ENCODE data around the gene KIAA0040.

The KIAA0040 gene

GRCh38 chr1:175221557-175222175 lies 29.1 kb upstream of the KIAA0040 start:
- Histone ChIP-seq H3K4me1 (ENCODE audit: insufficient read depth, low read length, poor library complexity, severe bottlenecking) (peaks cover 35% of the 10 kb centered on the region), H3K36me3 (ENCODE audit: insufficient read depth, low read length) (no peaks in the 10 kb centered on the region), H3F3A (ENCODE audit: low read depth) (no peaks in the 10 kb centered on the region), H4K20me1 (ENCODE audit: insufficient read depth, low read length, poor library complexity, severe bottlenecking) (no peaks in the 10 kb centered on the region), H3K9me2 (replicated peaks; ENCODE audit: low read depth, low read length) (no peaks in the 10 kb centered on the region), H3K9me3 (ENCODE audit: insufficient read depth, low read depth, low read length) (no peaks in the 10 kb centered on the region), H3K27me3 (ENCODE audit: insufficient read depth, low read length, poor library complexity, severe bottlenecking) (no peaks in the 10 kb centered on the region), H3K4me2 (ENCODE audit: low read depth, low read length, poor library complexity, severe bottlenecking) (no peak overlapping the region), H3K79me2 (ENCODE audit: insufficient read depth, low read length) (no peaks in the 10 kb centered on the region), H2AFZ (ENCODE audit: low read length) (no peak overlapping the region), H3K4me3 (ENCODE audit: low read length, poor library complexity, severe bottlenecking) (no peak overlapping the region), H3K9ac (ENCODE audit: low read depth, low read length, poor library complexity, severe bottlenecking) (no peak overlapping the region)
- TF ChIP-seq CTCF (conservative IDR thresholded peaks at IDR 0.05; ENCODE audit: low read length) (no peak), EZH2phosphoT487 (IDR thresholded peaks at IDR 0.05; ENCODE audit: borderline replicate concordance) (no peak)

- Histone ChIP-seq H4K20me1 (ENCODE audit: insufficient read depth, low read length, poor library complexity, severe bottlenecking) (no peaks in the 10 kb centered on the region), H3K79me2 (ENCODE audit: insufficient read depth, low read length) (no peaks in the 10 kb centered on the region), H3K9me3 (ENCODE audit: insufficient read depth, low read depth, low read length) (no peaks in the 10 kb centered on the region), H2AFZ (ENCODE audit: low read length) (0 out of 2 replicates have a peak overlapping the region, but pooled peaks have one; percentile 21), H3K9me2 (replicated peaks; ENCODE audit: low read depth, low read length) (no peaks in the 10 kb centered on the region), H3K4me1 (ENCODE audit: insufficient read depth, low read length, poor library complexity, severe bottlenecking) (peaks cover 41% of the 10 kb centered on the region), H3K9ac (ENCODE audit: low read depth, low read length, poor library complexity, severe bottlenecking) (no peak overlapping the region), H3K4me3 (ENCODE audit: low read length, poor library complexity, severe bottlenecking) (no peak overlapping the region), H3K36me3 (ENCODE audit: insufficient read depth, low read length) (no peaks in the 10 kb centered on the region), H3F3A (ENCODE audit: low read depth) (no peaks in the 10 kb centered on the region), H3K4me2 (ENCODE audit: low read depth, low read length, poor library complexity, severe bottlenecking) (no peak overlapping the region), H3K27me3 (ENCODE audit: insufficient read depth, low read length, poor library complexity, severe bottlenecking) (no peaks in the 10 kb centered on the region)
- TF ChIP-seq EZH2phosphoT487 (IDR thresholded peaks at IDR 0.05; ENCODE audit: borderline replicate concordance), result no peak
- TF ChIP-seq CTCF (conservative IDR thresholded peaks at IDR 0.05; ENCODE audit: low read length), result no peak
Observed at GRCh38 chr1:175220853-175221556, 28.4 kb upstream of the KIAA0040 start.

GRCh38 chr1:175219774-175220173 lies 27.2 kb upstream of the KIAA0040 start:
- Histone ChIP-seq H3K9me3 (ENCODE audit: insufficient read depth, low read depth, low read length) (no peaks in the 10 kb centered on the region), H2AFZ (ENCODE audit: low read length) (no peak overlapping the region)

More at GRCh38 chr1:175219774-175220173, 27.2 kb upstream of the KIAA0040 start:
- TF ChIP-seq EZH2phosphoT487 (IDR thresholded peaks at IDR 0.05; ENCODE audit: borderline replicate concordance), result no peak
- Histone ChIP-seq H3K27me3 (ENCODE audit: insufficient read depth, low read length, poor library complexity, severe bottlenecking) (no peaks in the 10 kb centered on the region), H3K4me2 (ENCODE audit: low read depth, low read length, poor library complexity, severe bottlenecking) (peak overlapping the region; percentile 28), H3K9me2 (replicated peaks; ENCODE audit: low read depth, low read length) (no peaks in the 10 kb centered on the region), H3K9ac (ENCODE audit: low read depth, low read length, poor library complexity, severe bottlenecking) (no peak overlapping the region), H3F3A (ENCODE audit: low read depth) (no peaks in the 10 kb centered on the region), H3K79me2 (ENCODE audit: insufficient read depth, low read length) (no peaks in the 10 kb centered on the region), H3K4me3 (ENCODE audit: low read length, poor library complexity, severe bottlenecking) (no peak overlapping the region), H4K20me1 (ENCODE audit: insufficient read depth, low read length, poor library complexity, severe bottlenecking) (no peaks in the 10 kb centered on the region), H3K4me1 (ENCODE audit: insufficient read depth, low read length, poor library complexity, severe bottlenecking) (peaks cover 41% of the 10 kb centered on the region), H3K36me3 (ENCODE audit: insufficient read depth, low read length) (no peaks in the 10 kb centered on the region)
